Astrocyte of the spinal cord (primary cell): ENCODE results near the gene RNF152.

Experiments used
- DNase-seq: peaks from one replicate; pipeline ENCODE4 v3.0.0; 2011; ENCODE audit warnings: low read depth, low spot score
- H3K4me3 ChIP-seq: 2 replicates; pipeline ENCODE4 v1.5.1; 2011; ENCODE audit warnings: low read depth, mild to moderate bottlenecking, low read length, moderate library complexity
- CTCF ChIP-seq: IDR thresholded peaks from 2 replicates; pipeline ENCODE4 v1.5.1; 2012; ENCODE audit warnings: low read depth, mild to moderate bottlenecking, low read length, inconsistent platforms
- in situ Hi-C: cut with HindIII; loops from 2 replicates; pipeline ENCODE4 v1.10.0; 2017; ENCODE audit warnings: low sequenced_read_pairs

Gene RNF152

DNA sequence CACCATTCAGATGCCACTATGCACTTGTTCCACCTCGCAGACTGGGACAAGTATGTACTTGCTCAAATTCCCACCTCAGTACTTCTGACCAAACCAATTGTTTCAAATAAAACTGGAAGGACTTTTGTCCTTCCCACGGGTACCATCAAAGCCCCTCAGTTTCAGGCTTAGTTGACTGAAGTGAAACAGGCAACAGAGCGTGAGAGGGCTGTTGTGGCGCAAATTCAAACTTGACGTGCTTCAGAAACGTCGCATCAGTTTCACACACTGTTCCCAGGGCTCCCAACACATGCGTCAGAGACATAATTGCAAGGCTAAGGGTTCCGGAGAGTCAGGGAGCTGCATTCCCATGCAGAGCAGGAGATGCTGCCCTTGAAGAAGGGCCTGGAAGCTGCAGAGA lies 33.7 kb downstream of the RNF152 start:
- in situ Hi-C loops, result no loop called here
- no peak overlapping the region for H3K4me3 ChIP-seq
- DNase-seq, result no peak
- TF ChIP-seq CTCF, result no peak

DNA sequence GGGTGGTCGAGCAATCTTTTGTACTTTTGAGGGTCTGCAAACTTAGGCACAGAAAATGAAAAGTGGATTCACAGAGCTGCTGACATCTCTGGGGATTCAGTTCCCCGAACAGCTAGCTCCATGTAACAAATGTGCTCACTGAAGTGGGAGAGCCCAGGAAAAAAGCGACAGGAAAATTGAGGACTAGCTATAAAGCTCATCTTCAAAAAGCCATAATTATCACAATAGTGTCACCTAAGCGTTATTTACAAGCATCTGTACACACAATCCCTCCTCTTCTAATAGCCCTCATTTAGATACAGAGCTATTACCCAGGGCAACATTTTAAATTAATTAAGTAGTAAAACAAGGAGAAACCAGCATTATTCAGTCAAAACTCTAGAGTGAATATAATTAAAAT lies 36.1 kb downstream of the RNF152 start:
- TF ChIP-seq CTCF, result no peak
- no peak overlapping the region for H3K4me3 ChIP-seq
- in situ Hi-C loops, result no loop called here
- no peak for DNase-seq

GRCh38 chr18:61855449-61856378 lies 37.1 kb downstream of the RNF152 start:
- no peak for TF ChIP-seq CTCF
- in situ Hi-C loops, result no loop called here
- H3K4me3 ChIP-seq, result no peak overlapping the region
- DNase-seq, result no peak

DNA sequence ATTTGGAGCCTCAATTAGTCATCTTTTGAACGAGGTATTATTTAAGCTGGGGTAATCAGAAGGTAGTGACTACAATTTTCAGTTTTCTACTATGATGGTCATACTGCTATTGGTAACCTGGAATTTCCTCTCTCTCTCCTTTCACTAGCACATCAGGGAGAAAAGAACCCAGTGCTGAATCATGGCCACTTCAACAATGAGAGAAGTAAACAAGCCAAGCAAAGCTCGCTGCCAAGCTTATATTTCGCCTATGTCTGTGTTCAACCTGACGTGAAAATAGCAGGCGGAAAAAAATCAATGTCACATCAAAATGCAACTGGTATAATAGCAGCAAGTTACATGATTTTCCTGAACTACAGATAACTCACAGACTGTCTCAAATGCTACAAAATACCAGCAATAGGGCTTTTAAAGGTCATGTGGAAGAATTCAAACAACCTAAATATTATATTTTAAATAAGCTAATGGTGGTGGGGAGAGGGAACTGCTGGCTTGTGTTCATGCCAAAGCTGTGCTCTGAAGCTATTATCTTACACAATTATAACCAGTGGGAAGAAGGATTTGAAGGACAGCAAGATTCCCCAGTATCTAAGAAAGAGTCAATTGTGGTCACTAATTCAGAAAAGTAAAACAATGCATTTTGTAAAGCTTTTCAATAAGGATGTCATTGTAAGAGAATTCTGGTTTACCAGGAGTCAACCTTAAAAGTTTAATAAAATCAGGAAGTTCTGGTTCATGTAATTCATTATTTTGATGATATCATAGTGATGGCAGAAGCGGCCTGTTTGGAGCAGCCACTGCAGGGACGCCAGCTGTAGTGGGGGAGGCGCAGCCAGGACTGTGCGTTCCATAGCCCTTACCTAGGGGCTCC lies 38.0 kb downstream of the RNF152 start:
- TF ChIP-seq CTCF, result no peak
- no peak overlapping the region for H3K4me3 ChIP-seq
- in situ Hi-C loops, result no loop called here
- DNase-seq, result peak; percentile 66

DNA sequence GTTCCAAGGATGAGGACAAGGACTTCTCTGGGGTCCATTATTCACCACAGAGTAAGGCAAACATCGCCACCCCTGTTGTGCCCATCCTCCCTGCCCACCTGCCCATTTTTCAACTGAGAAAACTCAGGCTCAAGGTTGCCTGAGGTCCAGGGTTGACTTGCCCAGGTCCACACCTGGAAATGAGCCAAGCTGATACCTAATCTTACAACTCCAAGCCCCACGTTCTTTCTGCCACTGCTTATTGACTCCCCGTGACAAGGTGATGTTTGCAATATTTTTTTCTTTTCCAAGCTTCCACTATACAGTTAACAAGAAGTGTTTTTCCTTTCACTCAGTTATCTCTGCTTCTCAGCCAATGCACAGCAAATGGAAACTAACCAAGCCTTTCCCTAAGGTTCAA lies 39.0 kb downstream of the RNF152 start:
- no peak for DNase-seq
- in situ Hi-C loops, result no loop called here
- no peak for TF ChIP-seq CTCF
- H3K4me3 ChIP-seq, result no peak overlapping the region

DNA sequence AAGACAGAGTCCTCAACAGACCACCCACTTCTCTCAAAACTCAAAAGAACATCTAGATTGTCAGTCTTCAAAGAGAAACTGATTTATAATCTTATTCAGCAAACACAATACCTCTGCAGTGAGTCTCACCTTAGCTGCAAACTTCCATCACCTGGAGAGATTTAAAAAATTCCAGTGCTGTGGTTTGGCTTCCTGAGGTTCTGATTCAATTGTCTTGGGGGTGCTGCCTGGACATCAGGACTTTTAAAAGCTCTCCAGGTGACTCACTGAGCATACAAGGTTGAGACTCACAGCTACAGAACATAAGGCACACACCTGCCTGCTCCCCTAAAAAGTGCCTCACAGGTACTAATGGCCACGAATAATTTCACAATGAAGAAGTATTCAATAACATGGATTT lies 40.3 kb downstream of the RNF152 start:
- no peak overlapping the region for H3K4me3 ChIP-seq
- DNase-seq, result no peak
- in situ Hi-C loops, result no loop called here
- TF ChIP-seq CTCF, result no peak
